Mammary epithelial cell (primary cell): ENCODE results near the gene ANKRD40.

Source experiments
- EZH2 ChIP-seq: IDR thresholded peaks from 2 replicates; pipeline ENCODE4 v1.6.1; 2012; ENCODE audit warnings: low read length, inconsistent platforms, borderline replicate concordance
- TF ChIP-seq, protein P1 (sequence below), 2 donors: IDR thresholded peaks in 1 of 2; conservative IDR thresholded peaks in 1 of 2; 2 replicates each; pipeline ENCODE4 v1.5.1; 2011 to 2012; ENCODE audit warnings: inconsistent platforms in 2 of 2, low read length in 2 of 2, mild to moderate bottlenecking in 2 of 2, control low read depth in 1 of 2, low read depth in 1 of 2; ENCODE audit not compliant: insufficient read depth in 1 of 2; ENCODE audit errors: extremely low read depth in 1 of 2

DNA sequence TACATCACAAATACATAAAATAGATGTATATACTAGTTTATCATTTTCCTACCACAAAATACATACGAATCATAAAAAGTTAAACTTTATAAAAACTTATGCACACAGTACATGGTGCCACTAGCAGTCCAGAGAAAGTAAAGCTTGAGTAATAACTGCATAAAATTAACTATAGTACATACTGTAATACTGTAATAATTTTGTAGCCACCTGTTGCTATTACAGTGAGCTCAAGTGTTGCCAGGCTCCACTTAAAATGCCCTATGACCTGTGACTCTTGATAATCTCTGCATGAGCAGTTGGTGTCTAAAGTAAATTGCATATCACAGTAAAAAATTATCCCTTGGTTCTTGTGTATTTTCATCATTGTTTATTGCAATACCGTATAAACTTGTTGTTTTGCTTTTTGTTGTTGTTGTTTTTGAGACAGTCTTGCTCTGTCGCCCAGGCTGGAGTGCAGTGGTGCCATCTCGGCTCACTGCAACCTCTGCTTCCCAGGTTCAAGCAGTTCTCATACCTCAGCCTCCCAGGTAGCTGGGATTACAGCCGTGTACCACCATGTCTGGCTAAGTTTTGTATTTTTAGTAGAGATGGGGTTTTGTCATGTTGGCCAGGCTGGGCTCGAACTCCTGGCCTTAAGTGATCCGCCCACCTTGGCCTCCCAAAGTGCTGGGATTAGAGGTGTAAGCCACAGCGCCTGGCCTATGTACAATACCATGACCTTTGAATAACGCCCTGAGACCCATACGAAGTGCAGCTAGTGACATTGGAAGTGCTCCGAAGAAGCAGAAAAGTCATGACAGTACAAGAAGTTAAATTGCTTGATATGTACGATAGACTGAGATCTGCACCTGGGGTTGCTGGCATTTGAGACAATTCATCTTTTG, 18.3 kb upstream of the ANKRD40 start:
- TF ChIP-seq, protein P1, sequence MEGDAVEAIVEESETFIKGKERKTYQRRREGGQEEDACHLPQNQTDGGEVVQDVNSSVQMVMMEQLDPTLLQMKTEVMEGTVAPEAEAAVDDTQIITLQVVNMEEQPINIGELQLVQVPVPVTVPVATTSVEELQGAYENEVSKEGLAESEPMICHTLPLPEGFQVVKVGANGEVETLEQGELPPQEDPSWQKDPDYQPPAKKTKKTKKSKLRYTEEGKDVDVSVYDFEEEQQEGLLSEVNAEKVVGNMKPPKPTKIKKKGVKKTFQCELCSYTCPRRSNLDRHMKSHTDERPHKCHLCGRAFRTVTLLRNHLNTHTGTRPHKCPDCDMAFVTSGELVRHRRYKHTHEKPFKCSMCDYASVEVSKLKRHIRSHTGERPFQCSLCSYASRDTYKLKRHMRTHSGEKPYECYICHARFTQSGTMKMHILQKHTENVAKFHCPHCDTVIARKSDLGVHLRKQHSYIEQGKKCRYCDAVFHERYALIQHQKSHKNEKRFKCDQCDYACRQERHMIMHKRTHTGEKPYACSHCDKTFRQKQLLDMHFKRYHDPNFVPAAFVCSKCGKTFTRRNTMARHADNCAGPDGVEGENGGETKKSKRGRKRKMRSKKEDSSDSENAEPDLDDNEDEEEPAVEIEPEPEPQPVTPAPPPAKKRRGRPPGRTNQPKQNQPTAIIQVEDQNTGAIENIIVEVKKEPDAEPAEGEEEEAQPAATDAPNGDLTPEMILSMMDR (conservative IDR thresholded peaks at IDR 0.05 in 1 of 2, IDR thresholded peaks at IDR 0.05 in 1 of 2; ENCODE audit: extremely low read depth in 1 of 2, insufficient read depth in 1 of 2, low read depth in 1 of 2, low read length in 2 of 2) = no peak
- no peak for TF ChIP-seq EZH2
